ENCODE results near the gene LGI4.

- TF ChIP-seq TSHZ2 (CRISPR knock-in tag; IDR thresholded peaks at IDR 0.05), result no peak
- TF ChIP-seq ZNF70 (CRISPR knock-in tag; IDR thresholded peaks at IDR 0.05), result no peak
- no peak for TF ChIP-seq PATZ1 (CRISPR knock-in tag; IDR thresholded peaks at IDR 0.05; ENCODE audit: borderline replicate concordance)
Measured at GRCh38 chr19:35162471-35163326, 27.8 kb upstream of the LGI4 start.
